ENCODE data around the gene PREP. TPM values are rescaled to one million over a fixed set of nuclear protein-coding genes. Genes with fewer than 3 reads are reported as not detected.
A peak's percentile ranks its signal among the peaks of the same experiment; 100 is the strongest.

Gene PREP
- total RNA-seq, 4 donors from 2014 or later, result 34.6 to 71.8 (median 51.8) TPM

DNA sequence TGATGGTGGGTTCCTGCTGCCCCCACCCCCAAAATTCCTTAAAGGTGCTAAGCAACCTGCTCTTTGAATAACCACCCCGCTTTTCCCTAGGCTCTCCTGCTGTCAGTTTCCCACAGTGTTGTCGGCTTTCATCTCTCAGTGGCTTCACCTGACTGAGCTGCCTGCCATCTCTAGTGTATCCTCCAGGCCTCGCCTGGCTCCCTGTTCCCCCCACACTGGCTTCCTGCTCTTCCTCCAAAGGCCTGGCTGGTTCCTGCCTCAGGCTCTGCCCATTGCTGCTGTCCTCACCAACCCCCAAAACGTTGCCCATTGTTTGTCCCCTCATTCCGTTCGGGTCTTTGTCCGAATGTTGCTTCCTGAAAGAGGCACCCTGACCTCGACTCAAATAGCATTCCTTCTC is 129.3 kb downstream of the PREP start:
- no peak for TF ChIP-seq POLR2A (IDR thresholded peaks at IDR 0.05)
- TF ChIP-seq, protein P1, sequence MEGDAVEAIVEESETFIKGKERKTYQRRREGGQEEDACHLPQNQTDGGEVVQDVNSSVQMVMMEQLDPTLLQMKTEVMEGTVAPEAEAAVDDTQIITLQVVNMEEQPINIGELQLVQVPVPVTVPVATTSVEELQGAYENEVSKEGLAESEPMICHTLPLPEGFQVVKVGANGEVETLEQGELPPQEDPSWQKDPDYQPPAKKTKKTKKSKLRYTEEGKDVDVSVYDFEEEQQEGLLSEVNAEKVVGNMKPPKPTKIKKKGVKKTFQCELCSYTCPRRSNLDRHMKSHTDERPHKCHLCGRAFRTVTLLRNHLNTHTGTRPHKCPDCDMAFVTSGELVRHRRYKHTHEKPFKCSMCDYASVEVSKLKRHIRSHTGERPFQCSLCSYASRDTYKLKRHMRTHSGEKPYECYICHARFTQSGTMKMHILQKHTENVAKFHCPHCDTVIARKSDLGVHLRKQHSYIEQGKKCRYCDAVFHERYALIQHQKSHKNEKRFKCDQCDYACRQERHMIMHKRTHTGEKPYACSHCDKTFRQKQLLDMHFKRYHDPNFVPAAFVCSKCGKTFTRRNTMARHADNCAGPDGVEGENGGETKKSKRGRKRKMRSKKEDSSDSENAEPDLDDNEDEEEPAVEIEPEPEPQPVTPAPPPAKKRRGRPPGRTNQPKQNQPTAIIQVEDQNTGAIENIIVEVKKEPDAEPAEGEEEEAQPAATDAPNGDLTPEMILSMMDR (IDR thresholded peaks at IDR 0.05 in 4 of 5, conservative IDR thresholded peaks at IDR 0.05 in 1 of 5), result no peak
- H3K27me3 ChIP-seq, result no peaks in the 10 kb centered on the region
- DNase-seq (peak in 1 of 2 donors; percentile 25), ATAC-seq (no peak)
- peaks cover 59 to 64% of the 10 kb centered on the region in 2 donors for H3K4me1 ChIP-seq
- intact Hi-C loops (cut with DNase I; ENCODE audit: low total_unique reads), result no loop called here
- no peak overlapping the region for H3K4me3 ChIP-seq
- peak overlapping the region; percentile 87 to 98 (median 96) for H3K27ac ChIP-seq
- in situ Hi-C loops (cut with MboI; ENCODE audit: low sequenced_read_pairs in 4 of 4), result loop anchor here in 1 of 4 donors (5.0 kb wide), 1 partner anchor 91 kb away; the partner anchor contains the start of gene POPDC3
- H3K36me3 ChIP-seq, result peaks cover 0 to 14% of the 10 kb centered on the region in 2 donors
- no peaks in the 10 kb centered on the region for H3K9me3 ChIP-seq

DNA sequence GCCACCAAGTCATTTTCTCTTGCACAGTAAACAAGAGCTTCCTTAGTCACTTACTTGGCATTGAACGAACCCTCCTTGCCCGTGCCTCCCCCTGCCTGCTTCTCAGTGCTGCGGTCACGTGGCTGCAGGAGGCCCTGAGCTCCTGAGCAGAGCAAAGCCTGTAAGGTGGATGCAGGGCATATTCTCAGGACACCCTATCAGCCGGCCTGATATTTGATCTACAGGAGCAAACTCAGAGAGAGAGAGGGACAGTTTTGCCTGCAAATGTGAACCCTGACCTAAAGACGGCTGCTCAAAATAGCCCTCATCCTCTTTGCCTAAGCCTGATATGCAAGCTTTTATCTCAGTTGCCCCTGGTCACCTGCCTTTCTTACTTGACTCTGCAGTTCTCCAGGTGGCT is 130.1 kb downstream of the PREP start:
- peaks cover 0 to 8% of the 10 kb centered on the region in 2 donors for H3K36me3 ChIP-seq
- in situ Hi-C loops (cut with MboI; ENCODE audit: low sequenced_read_pairs in 4 of 4) (loop anchor here in 1 of 4 donors (5.0 kb wide), 1 partner anchor 90 kb away; the partner anchor contains the start of gene POPDC3), intact Hi-C loops (cut with DNase I; ENCODE audit: low total_unique reads) (no loop called here)
- peak overlapping the region; percentile 87 to 98 (median 96) for H3K27ac ChIP-seq
- TF ChIP-seq, protein P1 (IDR thresholded peaks at IDR 0.05 in 4 of 5, conservative IDR thresholded peaks at IDR 0.05 in 1 of 5), result no peak
- no peak for TF ChIP-seq POLR2A (IDR thresholded peaks at IDR 0.05)
- no peak overlapping the region for H3K4me3 ChIP-seq
- H3K4me1 ChIP-seq, result peaks cover 51 to 56% of the 10 kb centered on the region in 2 donors
- no peaks in the 10 kb centered on the region for H3K27me3 ChIP-seq
- DNase-seq, result peak; percentile 71 to 89
- no peaks in the 10 kb centered on the region for H3K9me3 ChIP-seq
- ATAC-seq, result peak; percentile 68 to 80

DNA sequence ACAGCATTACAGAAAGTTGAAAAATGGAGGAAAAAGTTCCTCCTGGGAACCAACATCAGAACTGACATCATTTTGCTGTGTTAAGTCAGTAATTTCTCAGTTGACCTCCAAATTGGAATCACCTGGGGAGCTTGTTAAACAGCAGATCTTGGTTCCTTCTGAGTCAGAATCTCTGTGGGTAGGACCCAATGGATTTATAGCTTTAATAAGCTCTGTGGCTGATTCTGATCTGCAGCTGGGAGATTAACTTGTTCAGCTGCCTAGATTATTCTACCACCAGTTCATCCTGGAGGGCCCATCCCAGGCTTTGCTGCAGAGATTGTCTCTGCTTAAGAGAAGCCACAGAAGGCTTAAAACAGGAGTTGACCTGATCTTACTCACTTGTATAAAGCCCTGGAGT is 132.4 kb downstream of the PREP start:
- TF ChIP-seq, protein P1 (IDR thresholded peaks at IDR 0.05 in 4 of 5, conservative IDR thresholded peaks at IDR 0.05 in 1 of 5), result no peak
- no peak for TF ChIP-seq POLR2A (IDR thresholded peaks at IDR 0.05)
- Histone ChIP-seq H3K9me3 (no peaks in the 10 kb centered on the region), H3K27me3 (no peaks in the 10 kb centered on the region), H3K27ac (peak overlapping the region in 1 of 4 donors; percentile 87), H3K36me3 (no peaks in the 10 kb centered on the region), H3K4me1 (peaks cover 33% of the 10 kb centered on the region in 2 donors), H3K4me3 (no peak overlapping the region)
- no peak for DNase-seq
- intact Hi-C loops (cut with DNase I; ENCODE audit: low total_unique reads), result no loop called here
- in situ Hi-C loops (cut with MboI; ENCODE audit: low sequenced_read_pairs in 4 of 4), result loop anchor here in 1 of 4 donors (5.0 kb wide), 1 partner anchor 88 kb away; the partner anchor contains the start of gene POPDC3
- no peak for ATAC-seq

DNA sequence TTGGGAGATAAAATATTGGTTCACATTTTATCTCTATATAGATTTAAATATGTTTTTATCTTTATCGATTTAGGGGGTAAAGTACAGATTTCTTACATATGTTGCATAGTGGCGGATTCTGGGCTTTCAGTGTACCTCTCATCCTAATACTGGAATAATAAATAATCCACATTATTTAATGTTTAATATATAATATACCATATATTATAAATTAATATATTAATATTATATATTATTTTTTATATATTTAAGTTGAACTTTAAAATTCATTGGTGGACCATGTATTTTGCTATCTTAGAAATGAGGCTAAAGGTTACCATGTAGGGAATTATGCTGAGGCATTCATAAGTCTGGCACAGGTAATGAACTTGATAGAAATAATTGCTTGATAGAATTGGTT is 133.5 kb downstream of the PREP start:
- Histone ChIP-seq H3K4me1 (peaks cover 23% of the 10 kb centered on the region in 2 donors), H3K9me3 (no peaks in the 10 kb centered on the region), H3K4me3 (no peak overlapping the region), H3K36me3 (no peaks in the 10 kb centered on the region), H3K27me3 (no peaks in the 10 kb centered on the region), H3K27ac (no peak overlapping the region)
- TF ChIP-seq, protein P1 (IDR thresholded peaks at IDR 0.05 in 4 of 5, conservative IDR thresholded peaks at IDR 0.05 in 1 of 5), result no peak
- TF ChIP-seq POLR2A (IDR thresholded peaks at IDR 0.05), result no peak
- DNase-seq, result no peak
- no peak for ATAC-seq
- intact Hi-C loops (cut with DNase I; ENCODE audit: low total_unique reads) (loop anchor here (10.0 kb wide), 1 partner anchor 55 kb away; no protein-coding TSS in a partner anchor), in situ Hi-C loops (cut with MboI; ENCODE audit: low sequenced_read_pairs in 4 of 4) (no loop called here)
